SH-SY5Y (cell line): ENCODE measurements around the gene DMD.

Experiments
- GATA2 ChIP-seq: IDR thresholded peaks from 2 replicates; pipeline ENCODE4 v1.6.1; 2011; ENCODE audit warnings: mild to moderate bottlenecking, low read depth, low read length
- GATA3 ChIP-seq: IDR thresholded peaks from 2 replicates; pipeline ENCODE4 v1.6.1; 2011; ENCODE audit warnings: low read depth, mild to moderate bottlenecking, low read length, moderate library complexity

DNA sequence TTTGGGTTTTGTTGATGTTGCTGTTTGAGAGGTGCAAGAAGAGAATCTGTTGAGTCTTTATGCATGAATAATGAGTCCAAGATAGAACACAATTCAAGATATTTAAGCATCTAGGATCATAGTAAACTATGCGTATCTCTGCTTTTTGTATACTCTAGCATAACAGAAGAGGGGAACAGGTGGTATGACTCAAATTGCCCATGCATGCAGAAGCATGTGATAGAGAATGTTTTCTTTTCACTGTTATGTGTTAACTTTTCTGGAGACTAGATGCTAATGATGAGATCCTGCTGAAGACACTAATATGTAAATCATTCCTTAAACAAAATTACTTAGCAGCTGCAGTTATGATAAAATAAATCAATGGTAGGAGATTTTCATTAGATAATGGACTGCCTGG, 1974.2 kb downstream of the DMD start:
- TF ChIP-seq GATA3 = no peak
- no peak for TF ChIP-seq GATA2
